PC-9 (cell line): ENCODE measurements around the gene CPSF4. TPM values are rescaled to one million over a fixed set of nuclear protein-coding genes. Genes with fewer than 3 reads are reported as not detected.

Source experiments
- BruUV-seq: library from RNA; stranded (reverse); fragments of 400-500 nt; replicated peaks from 2 replicates; lab custom pipeline; 2021; lab: Mats Ljungman, UMichigan
- CTCF ChIA-PET: fragments of 300-600 bp; sonication (Branson Sonifier 250); formaldehyde crosslinking; loops from one replicate; lab custom pipeline; 2022; ENCODE audit warnings: antibody characterized with exemption; lab: Charles Lee
- POLR2A ChIA-PET: fragments of 300-600 bp; sonication (Branson Sonifier 250); formaldehyde crosslinking; loops from one replicate; lab custom pipeline; 2022; ENCODE audit warnings: antibody characterized with exemption; ENCODE audit not compliant: unreplicated experiment; lab: Charles Lee
- DNase-seq, 2 experiments: peaks; one replicate each; pipeline versions ENCODE4 v3.0.0 to v3.0.0-alpha.2; 2015 to 2022; ENCODE audit warnings: mixed read lengths in 1 of 2
- H2AFZ ChIP-seq: fragments of 200-600 bp; sonication (generic); 2 replicates; pipeline ENCODE4 v1.8.1; 2017; ENCODE audit warnings: antibody characterized with exemption
- H3F3A ChIP-seq: fragments of 200-600 bp; sonication (generic); 2 replicates; pipeline ENCODE4 v1.8.1; 2017; ENCODE audit warnings: antibody characterized with exemption, mild to moderate bottlenecking, low read depth; ENCODE audit not compliant: insufficient read depth
- H3K27ac ChIP-seq: fragments of 200-600 bp; sonication (generic); 2 replicates; pipeline ENCODE4 v1.6.1; 2016; ENCODE audit warnings: mixed run types
- H3K27me3 ChIP-seq: fragments of 200-600 bp; sonication (generic); 2 replicates; pipeline ENCODE4 v1.6.1; 2016; ENCODE audit warnings: low read depth, mixed run types; ENCODE audit not compliant: insufficient read depth
- H3K36me3 ChIP-seq: fragments of 200-600 bp; sonication (generic); 2 replicates; pipeline ENCODE4 v1.6.1; 2016; ENCODE audit warnings: low read depth, mixed run types
- H3K4me1 ChIP-seq: fragments of 200-600 bp; sonication (generic); replicated peaks from 2 replicates; pipeline ENCODE4 v1.6.1; 2016; ENCODE audit warnings: mixed run types; ENCODE audit not compliant: insufficient read depth
- H3K4me2 ChIP-seq: fragments of 200-600 bp; sonication (generic); 2 replicates; pipeline ENCODE4 v1.6.1; 2017; ENCODE audit warnings: mixed run types
- H3K4me3 ChIP-seq: fragments of 200-600 bp; sonication (generic); 2 replicates; pipeline ENCODE4 v1.6.1; 2016; ENCODE audit warnings: mixed run types
- H3K79me2 ChIP-seq: fragments of 200-600 bp; sonication (generic); 2 replicates; pipeline ENCODE4 v1.6.1; 2017; ENCODE audit warnings: low read depth, mixed run types
- H3K9me2 ChIP-seq: fragments of 200-600 bp; sonication (generic); 2 replicates; pipeline ENCODE4 v1.8.1; 2017; ENCODE audit warnings: mild to moderate bottlenecking; ENCODE audit not compliant: insufficient read depth
- H3K9me3 ChIP-seq: fragments of 200-600 bp; sonication (generic); 2 replicates; pipeline ENCODE4 v1.8.1; 2016; ENCODE audit warnings: low read depth; ENCODE audit not compliant: insufficient read depth
- H4K20me1 ChIP-seq: fragments of 200-600 bp; sonication (generic); 2 replicates; pipeline ENCODE4 v1.8.1; 2017; ENCODE audit not compliant: insufficient read depth
- CTCF ChIP-seq: fragments of 200-600 bp; sonication (generic); conservative IDR thresholded peaks from 2 replicates; pipeline ENCODE4 v1.6.1; 2017; ENCODE audit warnings: mixed run types, antibody characterized with exemption, mild to moderate bottlenecking, moderate library complexity
- EZH2 ChIP-seq: fragments of 200-600 bp; sonication (generic); IDR thresholded peaks from 2 replicates; pipeline ENCODE4 v1.8.0; 2017; ENCODE audit warnings: antibody characterized with exemption, low read depth
- intact Hi-C: fragments of 100-400 bp; cut with micrococcal nuclease; formaldehyde crosslinking; loops from one replicate; pipeline ENCODE4 v1.10.0; 2022; ENCODE audit not compliant: unreplicated experiment
- total RNA-seq: library from RNA; stranded (reverse); gene quantifications from 2 replicates; pipeline ENCODE4 v1.2.3, GENCODE V29; 2021

The CPSF4 gene
- total RNA-seq, 1 experiment from 2014 or later, result 69.0 TPM

DNA sequence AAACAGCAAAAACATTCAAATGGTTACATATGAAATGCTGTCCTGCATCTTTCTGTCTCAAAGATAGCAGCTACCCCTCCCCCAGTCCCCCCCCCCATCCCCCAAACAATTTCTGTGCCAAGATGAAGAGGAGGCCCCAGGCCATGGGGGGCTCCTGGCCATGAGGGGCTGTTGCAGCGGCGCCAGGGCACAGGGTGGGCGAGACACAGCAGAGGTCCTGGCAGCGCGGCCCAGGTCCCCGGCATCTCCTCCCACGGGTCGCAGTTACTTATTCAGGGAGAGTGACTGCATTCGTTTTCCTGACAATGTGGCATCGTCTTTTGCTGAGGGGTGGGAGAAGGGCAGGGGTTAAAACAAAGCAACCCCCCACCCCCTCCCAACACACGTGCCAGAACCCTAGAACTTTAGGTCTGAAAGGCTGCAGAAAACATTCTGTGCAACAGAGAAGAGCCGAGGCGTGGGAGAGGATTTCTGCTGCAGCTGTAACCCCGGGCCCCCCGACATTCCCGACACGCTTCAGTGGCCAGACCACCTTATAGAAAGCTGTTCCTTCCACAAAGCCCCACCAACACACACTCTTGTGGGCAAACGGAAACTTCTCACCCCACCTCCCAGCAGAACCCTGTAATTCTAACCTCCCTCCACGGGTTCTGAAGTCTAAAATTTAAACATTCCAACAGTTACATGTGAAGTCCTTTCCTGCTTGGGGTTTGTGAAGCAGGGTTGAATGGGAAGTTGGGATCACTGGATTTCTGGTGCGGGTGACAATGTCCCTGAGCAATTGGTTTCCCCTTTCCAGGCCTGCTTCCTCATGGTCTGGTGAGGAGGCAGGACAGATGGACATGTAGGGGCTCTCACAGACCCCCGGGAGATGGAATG lies 42.1 kb upstream of the CPSF4 start:
- H3F3A ChIP-seq, result peaks cover 40% of the 10 kb centered on the region
- no peak for DNase-seq
- POLR2A ChIA-PET, result no interaction called here
- TF ChIP-seq CTCF (no peak), EZH2 (no peak)
- peaks cover 28% of the 10 kb centered on the region for H3K36me3 ChIP-seq
- H3K9me2 ChIP-seq, result no peaks in the 10 kb centered on the region
- no peaks in the 10 kb centered on the region for H3K9me3 ChIP-seq
- peaks cover 39% of the 10 kb centered on the region for H4K20me1 ChIP-seq
- BruUV-seq, result no TSS peak
- no peak overlapping the region for H3K4me3 ChIP-seq
- no peaks in the 10 kb centered on the region for H3K4me1 ChIP-seq
- no peaks in the 10 kb centered on the region for H3K27me3 ChIP-seq
- no peak overlapping the region for H2AFZ ChIP-seq
- intact Hi-C loops, result no loop called here
- CTCF ChIA-PET, result no interaction called here
- H3K27ac ChIP-seq, result no peak overlapping the region
- H3K4me2 ChIP-seq, result no peak overlapping the region
- H3K79me2 ChIP-seq, result no peaks in the 10 kb centered on the region

- Histone ChIP-seq H3K9me2 (no peaks in the 10 kb centered on the region), H4K20me1 (peaks cover 42% of the 10 kb centered on the region), H3F3A (peaks cover 44% of the 10 kb centered on the region), H3K36me3 (peaks cover 28% of the 10 kb centered on the region), H3K4me1 (no peaks in the 10 kb centered on the region), H2AFZ (no peak overlapping the region), H3K27me3 (no peaks in the 10 kb centered on the region), H3K79me2 (no peaks in the 10 kb centered on the region), H3K4me3 (no peak overlapping the region), H3K9me3 (no peaks in the 10 kb centered on the region), H3K27ac (no peak overlapping the region), H3K4me2 (no peak overlapping the region)
- no peak for DNase-seq
- no peak for TF ChIP-seq CTCF
- TF ChIP-seq EZH2, result no peak
- no TSS peak for BruUV-seq
- intact Hi-C loops, result no loop called here
- POLR2A ChIA-PET, result interaction anchor here (0.6 kb wide), 1 partner anchor 519 kb away, joined by 3 read pairs; the partner anchor contains the start of gene TRRAP
- CTCF ChIA-PET, result no interaction called here
These were observed 41.3 kb upstream of the CPSF4 start for GRCh38 chr7:99397297-99397983.

GRCh38 chr7:99398891-99399445 lies 39.8 kb upstream of the CPSF4 start:
- Histone ChIP-seq H3K9me2 (no peaks in the 10 kb centered on the region), H2AFZ (no peak overlapping the region), H3K9me3 (no peaks in the 10 kb centered on the region), H3K4me2 (no peak overlapping the region), H3K79me2 (peaks cover 4% of the 10 kb centered on the region; the same call in 1 of the 2 replicates), H3K27ac (no peak overlapping the region), H3K36me3 (peaks cover 37% of the 10 kb centered on the region), H3K4me1 (no peaks in the 10 kb centered on the region), H3K4me3 (no peak overlapping the region), H3K27me3 (no peaks in the 10 kb centered on the region), H4K20me1 (peaks cover 52% of the 10 kb centered on the region), H3F3A (peaks cover 39% of the 10 kb centered on the region)
- ChIA-PET CTCF (no interaction called here), POLR2A (interaction anchor here (0.6 kb wide), 1 partner anchor 800 kb away, joined by 3 read pairs; no protein-coding TSS in a partner anchor)
- DNase-seq, result no peak
- BruUV-seq, result no TSS peak
- intact Hi-C loops, result no loop called here
- TF ChIP-seq CTCF, result no peak
- TF ChIP-seq EZH2, result no peak
